WI38 (cell line): ENCODE measurements around the gene ARPC5L.

Experiments used
- H3K4me3 ChIP-seq: 2 replicates; pipeline ENCODE4 v1.5.1; 2011; ENCODE audit warnings: low read depth, mild to moderate bottlenecking, control low read depth, low read length
- TF ChIP-seq, protein P1 (sequence below): IDR thresholded peaks from 2 replicates; pipeline ENCODE4 v1.5.1; 2012; ENCODE audit warnings: low read depth, mild to moderate bottlenecking, control low read depth, low read length

Gene ARPC5L

GRCh38 chr9:124869986-124870560 is 8.1 kb downstream of the ARPC5L start:
- TF ChIP-seq, protein P1, sequence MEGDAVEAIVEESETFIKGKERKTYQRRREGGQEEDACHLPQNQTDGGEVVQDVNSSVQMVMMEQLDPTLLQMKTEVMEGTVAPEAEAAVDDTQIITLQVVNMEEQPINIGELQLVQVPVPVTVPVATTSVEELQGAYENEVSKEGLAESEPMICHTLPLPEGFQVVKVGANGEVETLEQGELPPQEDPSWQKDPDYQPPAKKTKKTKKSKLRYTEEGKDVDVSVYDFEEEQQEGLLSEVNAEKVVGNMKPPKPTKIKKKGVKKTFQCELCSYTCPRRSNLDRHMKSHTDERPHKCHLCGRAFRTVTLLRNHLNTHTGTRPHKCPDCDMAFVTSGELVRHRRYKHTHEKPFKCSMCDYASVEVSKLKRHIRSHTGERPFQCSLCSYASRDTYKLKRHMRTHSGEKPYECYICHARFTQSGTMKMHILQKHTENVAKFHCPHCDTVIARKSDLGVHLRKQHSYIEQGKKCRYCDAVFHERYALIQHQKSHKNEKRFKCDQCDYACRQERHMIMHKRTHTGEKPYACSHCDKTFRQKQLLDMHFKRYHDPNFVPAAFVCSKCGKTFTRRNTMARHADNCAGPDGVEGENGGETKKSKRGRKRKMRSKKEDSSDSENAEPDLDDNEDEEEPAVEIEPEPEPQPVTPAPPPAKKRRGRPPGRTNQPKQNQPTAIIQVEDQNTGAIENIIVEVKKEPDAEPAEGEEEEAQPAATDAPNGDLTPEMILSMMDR: no peak

DNA sequence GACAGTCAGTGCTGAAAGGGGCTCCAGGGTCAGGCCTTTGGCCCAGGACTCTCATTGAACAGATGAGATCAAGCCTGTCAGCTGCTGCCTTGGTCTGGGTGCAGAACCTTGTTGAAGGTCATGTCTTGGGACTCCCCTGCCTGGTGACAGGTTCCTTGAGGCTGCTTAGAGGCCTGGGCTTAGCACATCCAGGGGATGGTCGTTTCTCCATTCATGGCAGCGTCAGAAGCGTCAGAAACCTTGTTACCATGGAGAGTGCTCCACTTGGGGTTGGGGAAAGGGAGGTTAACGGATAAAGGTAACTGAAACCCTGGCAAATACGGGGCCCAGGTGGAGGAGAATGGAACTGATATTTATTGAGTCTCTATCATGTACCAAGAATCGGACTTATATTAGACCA is 8.8 kb downstream of the ARPC5L start:
- TF ChIP-seq, protein P1: no peak
- H3K4me3 ChIP-seq: peak overlapping the region; percentile 94

More at GRCh38 chr9:124869986-124870560, 8.1 kb downstream of the ARPC5L start:
- peak overlapping the region; percentile 94 for H3K4me3 ChIP-seq

DNA sequence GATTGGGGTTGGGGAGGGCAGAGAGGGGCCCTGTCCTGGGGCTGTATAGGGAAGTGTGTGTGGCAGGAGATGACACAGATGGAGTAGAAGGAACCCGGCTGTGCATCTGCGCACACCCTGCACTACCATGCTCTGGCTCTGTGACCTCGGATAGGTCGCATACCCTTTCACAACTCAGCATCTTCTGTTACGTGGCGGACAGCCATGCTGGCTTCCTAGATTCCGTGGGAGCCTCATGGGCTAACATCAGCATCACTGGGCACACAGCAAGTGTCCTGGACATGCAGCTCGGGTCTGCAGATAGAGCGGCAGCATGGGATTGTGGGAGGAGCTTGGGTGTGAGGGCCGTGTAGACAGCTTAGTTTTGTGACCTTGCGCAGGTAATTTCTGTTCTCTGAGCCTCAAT is 9.2 kb downstream of the ARPC5L start:
- TF ChIP-seq, protein P1: no peak
- H3K4me3 ChIP-seq: peak overlapping the region; percentile 94; the same call in 1 of the 2 replicates

DNA sequence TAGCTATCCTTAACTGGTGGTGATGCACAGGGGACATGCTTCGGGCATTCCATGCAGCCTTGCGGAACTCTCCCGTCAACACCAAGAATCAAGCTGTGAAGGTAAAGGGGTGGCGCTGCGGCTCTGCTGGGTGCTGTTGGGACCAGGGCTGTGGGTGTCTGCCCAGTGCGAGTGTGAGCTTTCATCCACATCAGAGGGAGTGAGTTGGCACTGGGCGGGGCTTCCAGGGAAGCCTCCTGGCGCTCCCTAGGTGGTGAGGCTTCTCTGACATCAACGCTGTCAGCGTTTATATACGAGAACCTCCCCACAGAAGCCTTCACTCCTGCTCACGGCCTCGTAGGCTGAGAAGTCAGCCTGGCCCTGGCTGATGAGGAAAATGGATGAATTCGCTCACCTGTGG is 11.7 kb downstream of the ARPC5L start:
- TF ChIP-seq, protein P1: no peak

GRCh38 chr9:124875501-124875900 is 13.6 kb downstream of the ARPC5L start:
- TF ChIP-seq, protein P1: no peak
- H3K4me3 ChIP-seq: no peak overlapping the region

More for the DNA sequence above, 11.7 kb downstream of the ARPC5L start:
- no peak overlapping the region for H3K4me3 ChIP-seq

DNA sequence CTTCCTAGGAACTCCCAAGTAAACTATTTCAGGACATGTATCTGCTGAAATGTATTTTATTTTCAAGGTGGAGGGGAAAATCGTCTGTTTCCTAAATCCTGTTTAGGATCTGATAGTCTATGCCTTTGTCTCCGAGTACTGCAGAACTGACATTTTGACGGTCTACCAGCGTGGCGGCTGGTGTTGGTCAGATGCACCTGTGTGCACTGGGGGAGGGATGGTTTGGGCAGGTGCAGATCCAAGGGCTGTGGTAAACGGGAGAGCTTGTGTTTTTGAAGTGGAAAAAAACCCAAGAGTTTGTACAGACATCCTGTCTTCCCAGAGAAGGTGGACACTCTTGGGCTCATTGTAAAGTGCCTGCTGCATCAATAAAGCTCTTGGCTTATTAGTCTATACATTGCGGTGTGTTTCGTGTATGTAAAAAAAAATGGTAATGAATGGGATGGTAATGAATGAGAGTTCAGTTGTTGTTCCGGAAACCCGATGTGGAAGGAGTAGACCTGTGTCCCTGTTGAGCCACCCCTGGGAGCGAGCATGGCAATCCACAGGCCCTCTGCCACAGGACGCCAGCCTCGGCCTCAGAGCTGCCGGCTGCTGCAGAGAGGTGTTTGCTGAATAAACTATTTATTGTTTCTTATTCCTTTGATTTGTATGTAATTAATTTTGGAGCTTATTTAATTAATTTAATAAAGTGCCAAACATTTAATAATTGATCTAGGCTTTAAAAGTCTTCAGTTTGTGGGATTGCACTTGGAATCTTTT is 15.3 kb downstream of the ARPC5L start:
- no peak overlapping the region for H3K4me3 ChIP-seq
- TF ChIP-seq, protein P1: no peak

DNA sequence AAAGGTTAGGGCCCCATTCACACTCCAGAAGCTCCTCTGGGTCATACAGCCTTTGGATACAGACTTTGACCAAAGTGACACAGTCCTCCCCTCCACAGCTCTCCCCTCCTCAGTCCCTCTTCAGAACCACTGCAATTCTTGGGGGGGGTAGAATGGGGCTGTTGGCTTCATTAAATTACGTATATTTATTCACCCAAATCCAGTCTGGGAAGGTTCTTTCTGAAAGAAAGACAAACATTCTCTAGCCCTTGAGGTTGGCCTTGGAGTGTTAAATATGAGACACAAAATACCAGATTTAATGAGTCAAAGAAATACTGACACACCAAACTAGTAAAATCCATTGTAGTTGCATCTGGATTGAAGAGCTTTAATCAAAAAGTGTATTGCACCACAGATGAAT is 16.1 kb downstream of the ARPC5L start:
- H3K4me3 ChIP-seq: no peak overlapping the region
- TF ChIP-seq, protein P1: no peak
